WERI-Rb-1 (cell line): ENCODE results near the gene HIVEP3.

ENCODE experiments used
- DNase-seq: peaks from one replicate; pipeline ENCODE4 v3.0.0-alpha.2; 2020
- H3K27ac ChIP-seq: fragments of 250-450 bp; sonication (Bioruptor Pico); 2 replicates; pipeline ENCODE4 v1.5.1; 2020; ENCODE audit warnings: mild to moderate bottlenecking, moderate library complexity
- H3K27me3 ChIP-seq: fragments of 250-450 bp; sonication (Bioruptor Pico); 2 replicates; pipeline ENCODE4 v1.5.1; 2021; ENCODE audit warnings: mild to moderate bottlenecking, low read depth, moderate library complexity; ENCODE audit not compliant: insufficient read depth, severe bottlenecking
- H3K36me3 ChIP-seq: fragments of 250-450 bp; sonication (Bioruptor Pico); 2 replicates; pipeline ENCODE4 v1.5.1; 2020; ENCODE audit warnings: mild to moderate bottlenecking, moderate library complexity
- H3K4me3 ChIP-seq: 2 replicates; pipeline ENCODE4 v1.5.1; 2011; ENCODE audit warnings: low read depth, mild to moderate bottlenecking, control low read depth, low read length
- H3K9me3 ChIP-seq: fragments of 250-450 bp; sonication (Bioruptor Pico); 2 replicates; pipeline ENCODE4 v1.5.1; 2021; ENCODE audit warnings: mild to moderate bottlenecking, moderate library complexity; ENCODE audit not compliant: severe bottlenecking
- CTCF ChIP-seq: IDR thresholded peaks from 2 replicates; pipeline ENCODE4 v1.5.1; 2011; ENCODE audit warnings: low read depth, mild to moderate bottlenecking, control low read depth, inconsistent platforms, low read length

HIVEP3 gene

DNA sequence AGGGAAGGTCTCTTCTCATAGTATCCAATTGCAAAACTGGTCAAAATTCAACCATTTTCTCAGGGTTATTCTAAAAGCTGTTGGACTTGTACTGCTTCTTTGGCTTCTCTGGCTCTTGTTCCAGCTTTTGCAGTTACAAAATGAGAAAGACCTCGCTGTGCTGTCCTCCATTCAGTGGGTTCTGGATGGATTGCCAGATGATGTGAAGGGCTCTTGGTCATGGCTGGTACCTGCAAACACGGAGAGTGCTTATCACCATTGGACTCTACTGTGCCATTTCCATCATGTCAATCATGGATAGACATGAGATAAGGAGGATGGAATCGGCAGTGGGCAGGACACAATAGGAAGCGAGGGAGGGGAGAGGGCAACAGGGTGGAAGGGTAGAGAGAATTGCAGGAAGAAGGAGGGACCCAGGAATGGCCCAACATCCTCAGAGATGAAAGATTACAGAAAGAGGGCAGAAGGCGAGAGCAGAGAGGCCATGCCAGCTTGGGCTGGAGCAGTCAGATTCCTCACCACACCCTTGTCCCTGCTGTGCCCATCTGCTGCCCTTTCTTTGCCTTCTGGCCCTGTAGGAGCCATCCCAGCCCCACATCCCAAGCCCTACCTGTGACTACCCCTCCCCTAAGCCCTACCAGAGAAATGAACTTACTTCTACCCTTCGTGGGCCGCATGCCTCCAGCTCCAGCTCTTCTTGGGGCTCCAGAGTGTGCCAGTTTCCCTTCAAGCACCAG lies 70.3 kb downstream of the HIVEP3 start:
- no peak for TF ChIP-seq CTCF
- no peaks in the 10 kb centered on the region for H3K27me3 ChIP-seq
- no peak overlapping the region for H3K4me3 ChIP-seq
- no peaks in the 10 kb centered on the region for H3K36me3 ChIP-seq
- H3K27ac ChIP-seq: no peak overlapping the region
- no peaks in the 10 kb centered on the region for H3K9me3 ChIP-seq
- DNase-seq: no peak

DNA sequence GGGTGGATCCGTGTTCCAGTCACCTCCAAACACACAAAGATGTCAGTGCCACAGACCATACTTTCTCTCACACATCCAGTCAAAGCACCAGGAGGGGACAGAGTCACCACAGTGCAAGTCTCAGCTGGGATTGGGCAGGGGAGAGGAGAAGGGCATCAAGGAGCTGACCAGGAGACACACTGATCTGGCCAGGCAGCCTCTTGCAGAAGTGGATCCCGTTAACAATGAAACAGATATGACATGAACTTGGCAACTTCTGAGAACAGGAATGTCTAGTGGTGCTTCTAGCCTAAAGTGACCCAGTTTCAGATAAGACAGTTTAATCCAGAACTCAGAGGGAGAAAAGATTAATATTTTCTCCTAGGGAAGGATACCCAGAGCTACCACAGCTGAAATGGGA lies 71.0 kb downstream of the HIVEP3 start:
- Histone ChIP-seq H3K27ac (no peak overlapping the region), H3K9me3 (no peaks in the 10 kb centered on the region), H3K4me3 (no peak overlapping the region), H3K36me3 (no peaks in the 10 kb centered on the region), H3K27me3 (no peaks in the 10 kb centered on the region)
- TF ChIP-seq CTCF: no peak
- DNase-seq: no peak

DNA sequence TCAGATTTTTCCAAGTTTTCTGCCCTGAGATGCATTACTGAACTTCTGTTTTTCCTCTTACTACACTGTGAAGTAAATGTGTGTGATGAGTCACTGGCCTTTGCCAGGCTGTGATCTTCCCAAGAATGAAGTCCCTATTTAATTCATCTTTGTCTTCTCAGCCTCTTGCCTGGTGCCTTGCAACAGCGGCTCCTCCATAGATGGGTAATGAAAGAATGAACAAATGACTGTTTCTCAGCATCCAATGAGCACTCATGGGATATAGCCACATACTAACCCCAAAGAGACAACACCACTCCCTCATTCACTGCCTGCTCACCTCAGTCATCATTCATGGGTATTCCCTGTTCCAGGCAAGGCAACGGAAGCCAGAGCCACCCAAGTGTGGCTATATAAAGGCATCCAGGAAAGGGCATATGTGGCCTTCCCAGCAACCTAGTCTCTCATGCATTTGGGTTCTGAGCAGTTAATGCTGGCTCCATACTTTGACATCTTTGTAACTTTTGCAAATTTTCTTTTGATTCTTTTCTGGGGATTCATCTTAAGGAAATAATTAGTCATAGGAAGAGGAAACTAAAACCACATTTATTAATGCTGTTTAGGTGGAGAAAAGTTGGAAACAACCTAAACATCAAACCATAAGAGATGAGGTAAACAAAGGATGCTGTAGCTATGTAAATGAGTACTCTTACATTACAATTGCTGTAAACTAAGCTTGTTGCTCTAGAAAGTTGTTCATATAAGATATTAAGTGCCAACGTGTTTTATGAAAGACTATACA lies 71.9 kb downstream of the HIVEP3 start:
- no peak overlapping the region for H3K4me3 ChIP-seq
- DNase-seq: no peak
- H3K27me3 ChIP-seq: no peaks in the 10 kb centered on the region
- no peaks in the 10 kb centered on the region for H3K9me3 ChIP-seq
- TF ChIP-seq CTCF: no peak
- no peaks in the 10 kb centered on the region for H3K36me3 ChIP-seq
- H3K27ac ChIP-seq: no peak overlapping the region

GRCh38 chr1:41844781-41845272 lies 73.9 kb downstream of the HIVEP3 start:
- no peak for TF ChIP-seq CTCF
- no peaks in the 10 kb centered on the region for H3K9me3 ChIP-seq

GRCh38 chr1:41844255-41844654 lies 74.5 kb downstream of the HIVEP3 start:
- no peaks in the 10 kb centered on the region for H3K27me3 ChIP-seq
- no peaks in the 10 kb centered on the region for H3K9me3 ChIP-seq
- no peak overlapping the region for H3K27ac ChIP-seq
- TF ChIP-seq CTCF: no peak
- no peak for DNase-seq
- H3K36me3 ChIP-seq: no peaks in the 10 kb centered on the region
- no peak overlapping the region for H3K4me3 ChIP-seq

More at GRCh38 chr1:41844781-41845272, 73.9 kb downstream of the HIVEP3 start:
- Histone ChIP-seq H3K27ac (no peak overlapping the region), H3K27me3 (no peaks in the 10 kb centered on the region), H3K4me3 (no peak overlapping the region), H3K36me3 (no peaks in the 10 kb centered on the region)
- DNase-seq: no peak
